ENCODE data around the gene SCAP.
A peak's percentile ranks its signal among the peaks of the same experiment; 100 is the strongest.

SCAP gene

DNA sequence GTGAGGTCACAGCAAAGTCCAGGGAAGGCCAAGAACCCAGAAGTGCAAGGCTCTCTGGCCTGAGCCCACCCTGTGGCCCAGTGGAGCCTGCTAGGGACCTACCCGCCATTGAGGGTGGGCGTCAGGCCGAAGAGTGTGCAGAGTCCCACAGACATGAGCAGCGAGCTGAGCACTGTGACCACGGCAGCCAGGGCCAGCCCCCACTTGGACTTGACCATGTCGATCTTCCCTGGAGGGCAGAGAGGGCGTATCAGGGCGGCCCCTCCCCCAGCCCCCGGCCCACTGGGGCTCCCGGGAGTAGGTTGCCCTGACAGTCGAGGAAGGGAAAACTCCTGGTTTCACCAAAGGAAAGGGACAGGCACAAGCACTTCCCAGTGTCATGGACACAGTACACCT lies 50.4 kb downstream of the SCAP start:
- H3K9ac ChIP-seq = no peak overlapping the region
- peaks cover 19% of the 10 kb centered on the region for H3K4me1 ChIP-seq
- H3K9me3 ChIP-seq = no peaks in the 10 kb centered on the region
- no peak overlapping the region for H3K27ac ChIP-seq
- peaks cover 8% of the 10 kb centered on the region for H4K20me1 ChIP-seq
- H3K4me3 ChIP-seq = no peak overlapping the region
- TF ChIP-seq Cebpa-rat (IDR thresholded peaks at IDR 0.05) = no peak
- H3K4me2 ChIP-seq = no peak overlapping the region
- H3K36me3 ChIP-seq = peaks cover 94% of the 10 kb centered on the region
- no peaks in the 10 kb centered on the region for H3K27me3 ChIP-seq

DNA sequence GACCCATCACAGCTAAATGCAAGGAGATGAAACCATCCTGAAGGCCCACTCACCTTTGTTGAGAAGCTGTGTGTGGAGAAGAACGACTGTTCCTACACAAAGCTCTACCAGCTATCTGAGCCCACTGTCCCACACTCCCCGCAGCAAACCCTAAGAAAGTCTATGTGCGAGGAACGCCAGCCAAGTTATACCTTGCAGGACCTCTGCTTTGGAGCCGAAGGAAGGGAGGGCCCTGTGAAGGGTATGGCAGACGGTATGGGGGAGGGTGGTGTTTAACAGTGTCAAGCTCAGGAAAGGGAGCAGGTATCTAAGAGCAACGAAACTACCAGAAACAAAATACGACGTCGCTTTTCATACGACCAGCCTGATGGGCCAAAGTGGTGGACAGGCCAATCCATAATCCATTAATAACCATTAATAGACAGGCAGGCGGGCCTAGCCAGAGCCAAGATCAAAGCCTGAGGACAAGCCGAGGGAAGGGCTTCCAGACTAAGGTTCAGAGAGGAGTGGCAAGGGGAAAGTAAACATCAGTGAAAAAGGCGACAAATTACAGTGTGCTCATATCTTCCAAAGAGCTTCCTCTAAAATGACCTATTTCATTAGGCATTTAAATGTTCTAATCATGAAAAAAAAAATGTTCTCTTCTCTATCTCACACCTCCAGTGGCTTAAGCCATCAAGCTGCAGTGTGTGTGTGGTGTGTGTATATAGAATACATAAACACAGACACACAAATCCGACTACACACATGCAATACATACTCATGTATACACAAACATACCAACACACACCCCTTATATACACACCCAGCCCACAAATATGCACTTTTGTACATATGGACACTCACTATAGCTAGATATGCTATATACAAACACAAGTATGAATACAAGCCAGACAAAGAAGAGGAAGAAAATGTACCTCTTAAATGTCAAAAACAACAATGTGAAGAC lies 51.0 kb downstream of the SCAP start:
- H3K27ac ChIP-seq = no peak overlapping the region
- H3K4me2 ChIP-seq = no peak overlapping the region
- no peak overlapping the region for H3K4me3 ChIP-seq
- no peaks in the 10 kb centered on the region for H3K27me3 ChIP-seq
- H3K9me3 ChIP-seq = no peaks in the 10 kb centered on the region
- peaks cover 19% of the 10 kb centered on the region for H3K4me1 ChIP-seq
- TF ChIP-seq Cebpa-rat (IDR thresholded peaks at IDR 0.05) = no peak
- no peak overlapping the region for H3K9ac ChIP-seq
- H3K36me3 ChIP-seq = peaks cover 94% of the 10 kb centered on the region
- 0 out of 2 replicates have a peak, but pooled peaks cover 4% of the 10 kb centered on the region for H4K20me1 ChIP-seq

DNA sequence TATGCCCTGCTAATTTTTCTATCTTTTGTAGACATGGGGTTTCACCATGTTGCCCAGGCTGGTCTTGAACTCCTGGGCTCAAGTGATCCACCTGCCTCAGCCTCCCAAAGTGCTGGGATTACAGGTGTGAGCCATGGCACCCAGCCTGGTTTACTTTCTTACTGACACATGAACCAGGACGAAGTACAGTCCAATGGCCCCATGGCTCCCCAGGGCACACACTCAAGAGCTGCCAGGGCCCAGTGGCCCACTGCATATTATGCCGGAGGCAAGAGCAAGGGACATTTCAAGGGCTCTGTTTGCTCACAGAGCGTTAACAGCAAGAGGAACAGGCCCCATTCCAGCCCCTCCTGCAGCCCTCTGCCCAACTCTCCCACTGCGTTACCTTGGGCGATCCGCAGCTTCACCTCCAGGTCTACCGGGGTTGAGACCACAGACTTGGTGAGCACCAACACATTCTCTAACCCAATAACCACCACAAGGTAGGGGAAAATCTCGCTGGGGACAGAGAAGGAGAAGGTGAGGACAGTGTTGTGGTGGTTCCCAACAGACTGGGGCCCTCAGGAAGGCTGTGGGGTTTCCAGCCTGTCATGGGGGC lies 52.1 kb downstream of the SCAP start:
- Histone ChIP-seq H3K9ac (no peak overlapping the region), H4K20me1 (no peaks in the 10 kb centered on the region), H3K4me2 (no peak overlapping the region), H3K36me3 (peaks cover 94% of the 10 kb centered on the region), H3K4me1 (peaks cover 19% of the 10 kb centered on the region), H3K27me3 (no peaks in the 10 kb centered on the region), H3K9me3 (no peaks in the 10 kb centered on the region), H3K4me3 (no peak overlapping the region), H3K27ac (no peak overlapping the region)
- TF ChIP-seq Cebpa-rat (IDR thresholded peaks at IDR 0.05) = no peak

DNA sequence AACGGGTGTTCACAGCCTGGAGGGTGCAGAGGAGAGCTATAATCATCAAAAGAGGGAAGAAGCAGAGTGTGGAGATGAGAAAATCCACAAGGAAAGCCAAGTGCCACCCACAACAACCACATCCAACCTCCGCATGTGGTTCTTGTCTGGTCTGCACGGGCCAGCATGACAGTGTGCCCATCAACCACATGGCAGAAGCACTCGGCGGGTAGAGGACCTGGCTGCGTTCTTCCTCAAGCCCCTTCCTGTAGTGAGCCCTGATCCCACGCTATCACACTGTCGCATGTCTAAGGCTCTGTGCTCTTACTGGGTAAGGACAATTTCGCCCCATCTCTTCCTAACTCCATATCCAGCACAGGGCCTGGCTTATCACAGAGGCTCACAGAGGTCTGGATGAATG lies 53.0 kb downstream of the SCAP start:
- TF ChIP-seq Cebpa-rat (IDR thresholded peaks at IDR 0.05) = no peak
- H3K4me3 ChIP-seq = no peak overlapping the region
- no peaks in the 10 kb centered on the region for H3K9me3 ChIP-seq
- H3K9ac ChIP-seq = no peak overlapping the region
- H3K36me3 ChIP-seq = peaks cover 91% of the 10 kb centered on the region
- no peaks in the 10 kb centered on the region for H3K27me3 ChIP-seq
- H4K20me1 ChIP-seq = no peaks in the 10 kb centered on the region
- H3K4me2 ChIP-seq = no peak overlapping the region
- H3K27ac ChIP-seq = no peak overlapping the region
- H3K4me1 ChIP-seq = peaks cover 23% of the 10 kb centered on the region

DNA sequence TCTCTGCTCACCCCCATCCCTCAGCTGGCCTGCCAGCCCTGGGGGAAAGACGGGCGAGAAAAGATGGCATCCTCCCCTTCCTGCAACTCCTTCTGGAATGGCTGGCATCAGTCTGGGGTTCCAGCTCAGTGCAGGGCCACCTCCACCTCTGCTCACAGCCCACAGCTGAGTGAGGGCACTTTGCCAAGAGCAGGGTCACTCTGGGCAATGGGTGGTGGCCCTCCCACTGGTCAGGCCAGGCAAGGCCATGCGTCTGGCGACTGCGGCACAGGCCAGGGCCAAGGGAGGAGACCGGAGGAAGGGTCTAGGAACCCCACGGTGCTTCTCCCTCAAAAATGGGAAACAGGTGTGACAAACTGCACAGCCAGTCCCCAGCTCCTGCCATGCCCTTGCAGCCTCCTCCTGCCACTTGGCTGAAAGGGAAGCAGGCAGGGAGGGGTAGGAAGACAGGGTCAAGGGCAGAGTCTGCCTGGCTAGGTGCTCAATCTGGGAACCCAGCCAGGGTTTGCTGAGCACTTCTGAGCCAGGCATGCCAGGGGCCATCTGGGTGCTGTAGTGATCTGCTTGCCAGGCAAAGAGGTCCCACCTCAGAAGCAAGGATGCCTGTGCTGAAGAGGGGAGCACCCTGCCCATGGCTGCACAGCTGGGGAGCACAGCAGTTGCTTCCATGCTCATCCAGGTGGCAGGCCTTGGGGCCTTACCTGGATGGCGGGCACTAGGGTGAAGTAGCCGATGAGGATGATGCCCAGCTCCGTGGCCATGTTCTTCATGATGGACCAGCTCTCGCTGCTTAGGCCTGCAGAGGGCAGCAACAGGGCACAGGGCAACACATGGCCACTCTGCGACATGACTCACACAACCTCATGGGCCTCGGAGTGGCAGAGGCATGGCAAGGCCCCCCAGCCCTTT lies 53.7 kb downstream of the SCAP start:
- H3K9me3 ChIP-seq = no peaks in the 10 kb centered on the region
- peaks cover 5% of the 10 kb centered on the region; the same call in 1 of the 2 replicates for H4K20me1 ChIP-seq
- peaks cover 89% of the 10 kb centered on the region for H3K36me3 ChIP-seq
- TF ChIP-seq Cebpa-rat (IDR thresholded peaks at IDR 0.05) = no peak
- H3K27ac ChIP-seq = peak overlapping the region; percentile 81
- H3K4me3 ChIP-seq = no peak overlapping the region
- peak overlapping the region; percentile 69 for H3K4me2 ChIP-seq
- peaks cover 30% of the 10 kb centered on the region for H3K4me1 ChIP-seq
- H3K9ac ChIP-seq = peak overlapping the region; percentile 58
- H3K27me3 ChIP-seq = no peaks in the 10 kb centered on the region

DNA sequence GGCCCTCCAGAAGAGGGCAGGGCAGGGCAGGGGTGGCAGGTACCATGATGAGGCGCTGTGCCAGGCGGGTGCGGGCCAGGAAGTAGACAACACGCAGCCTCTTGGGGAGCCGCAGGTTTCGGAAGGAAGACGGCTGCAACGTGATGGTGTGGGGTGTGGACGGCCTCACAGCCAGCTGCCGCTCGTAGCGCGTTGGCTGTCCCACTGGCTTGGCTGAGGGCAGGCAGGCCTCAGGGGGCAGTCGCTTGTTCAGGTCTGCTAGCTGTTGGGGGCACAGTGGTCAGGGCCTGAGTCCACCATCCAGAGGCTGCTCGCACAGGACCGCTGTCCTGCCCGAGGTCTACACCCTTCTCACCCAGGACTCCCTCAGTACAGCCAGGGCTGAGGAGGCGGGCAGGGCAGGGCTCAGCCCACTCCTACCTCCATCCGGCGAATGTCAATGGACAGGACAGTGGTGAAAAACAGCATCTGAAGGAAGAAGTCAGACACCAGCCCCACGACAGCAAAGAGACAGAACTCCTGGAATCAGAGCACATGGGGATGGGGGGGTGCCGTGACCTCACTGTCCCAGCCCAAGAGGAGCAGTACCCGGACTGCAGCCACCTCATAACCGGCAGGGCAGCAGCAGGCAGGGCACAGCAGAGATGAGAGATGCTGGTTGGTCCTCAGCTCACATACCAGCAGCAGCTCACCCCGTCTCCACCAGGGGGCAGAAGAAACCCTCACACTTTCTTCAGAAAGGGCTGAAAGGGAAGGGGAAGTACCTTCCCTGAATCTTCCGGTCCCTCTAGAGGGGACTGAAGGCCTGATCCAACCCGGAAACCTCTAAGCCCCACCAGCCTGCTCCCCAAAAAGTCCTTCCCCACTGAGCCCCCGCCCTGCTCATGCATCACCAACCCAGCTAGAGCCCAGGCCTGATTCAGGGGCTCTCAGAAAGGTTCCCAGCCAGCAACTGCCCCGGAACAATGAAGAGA lies 54.9 kb downstream of the SCAP start:
- peak overlapping the region; percentile 81 for H3K27ac ChIP-seq
- H3K4me1 ChIP-seq = peaks cover 42% of the 10 kb centered on the region
- peaks cover 14% of the 10 kb centered on the region for H4K20me1 ChIP-seq
- no peaks in the 10 kb centered on the region for H3K27me3 ChIP-seq
- H3K36me3 ChIP-seq = peaks cover 79% of the 10 kb centered on the region
- H3K9ac ChIP-seq = peak overlapping the region; percentile 58
- peak overlapping the region; percentile 69 for H3K4me2 ChIP-seq
- H3K4me3 ChIP-seq = no peak overlapping the region
- H3K9me3 ChIP-seq = no peaks in the 10 kb centered on the region
- TF ChIP-seq Cebpa-rat (IDR thresholded peaks at IDR 0.05) = no peak

DNA sequence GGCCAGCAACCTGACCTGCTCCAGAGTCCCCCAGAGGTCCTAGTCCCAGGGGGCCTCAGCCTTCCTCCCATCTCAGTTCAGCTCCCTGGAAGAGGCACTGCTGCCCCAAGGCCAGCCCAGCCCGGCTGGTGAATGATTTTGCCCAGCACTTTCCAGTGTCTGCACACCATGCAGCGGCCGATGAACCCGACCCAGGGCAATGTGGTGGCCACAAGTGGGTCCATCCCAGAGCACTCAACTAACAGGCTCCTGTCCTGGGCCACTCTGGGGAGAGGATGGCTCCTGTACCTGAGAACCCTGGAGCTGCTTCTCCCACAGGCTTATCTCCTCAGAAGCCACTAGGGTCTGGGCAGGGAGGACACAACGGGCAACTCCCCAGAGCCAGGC lies 55.7 kb downstream of the SCAP start:
- Histone ChIP-seq H3K4me3 (no peak overlapping the region), H3K27me3 (no peaks in the 10 kb centered on the region), H3K27ac (peak overlapping the region; percentile 43; the same call in 1 of the 2 replicates), H3K9me3 (no peaks in the 10 kb centered on the region), H3K4me2 (no peak overlapping the region), H3K4me1 (peaks cover 49% of the 10 kb centered on the region), H3K9ac (no peak overlapping the region), H3K36me3 (peaks cover 72% of the 10 kb centered on the region), H4K20me1 (peaks cover 22% of the 10 kb centered on the region)
- no peak for TF ChIP-seq Cebpa-rat (IDR thresholded peaks at IDR 0.05)

DNA sequence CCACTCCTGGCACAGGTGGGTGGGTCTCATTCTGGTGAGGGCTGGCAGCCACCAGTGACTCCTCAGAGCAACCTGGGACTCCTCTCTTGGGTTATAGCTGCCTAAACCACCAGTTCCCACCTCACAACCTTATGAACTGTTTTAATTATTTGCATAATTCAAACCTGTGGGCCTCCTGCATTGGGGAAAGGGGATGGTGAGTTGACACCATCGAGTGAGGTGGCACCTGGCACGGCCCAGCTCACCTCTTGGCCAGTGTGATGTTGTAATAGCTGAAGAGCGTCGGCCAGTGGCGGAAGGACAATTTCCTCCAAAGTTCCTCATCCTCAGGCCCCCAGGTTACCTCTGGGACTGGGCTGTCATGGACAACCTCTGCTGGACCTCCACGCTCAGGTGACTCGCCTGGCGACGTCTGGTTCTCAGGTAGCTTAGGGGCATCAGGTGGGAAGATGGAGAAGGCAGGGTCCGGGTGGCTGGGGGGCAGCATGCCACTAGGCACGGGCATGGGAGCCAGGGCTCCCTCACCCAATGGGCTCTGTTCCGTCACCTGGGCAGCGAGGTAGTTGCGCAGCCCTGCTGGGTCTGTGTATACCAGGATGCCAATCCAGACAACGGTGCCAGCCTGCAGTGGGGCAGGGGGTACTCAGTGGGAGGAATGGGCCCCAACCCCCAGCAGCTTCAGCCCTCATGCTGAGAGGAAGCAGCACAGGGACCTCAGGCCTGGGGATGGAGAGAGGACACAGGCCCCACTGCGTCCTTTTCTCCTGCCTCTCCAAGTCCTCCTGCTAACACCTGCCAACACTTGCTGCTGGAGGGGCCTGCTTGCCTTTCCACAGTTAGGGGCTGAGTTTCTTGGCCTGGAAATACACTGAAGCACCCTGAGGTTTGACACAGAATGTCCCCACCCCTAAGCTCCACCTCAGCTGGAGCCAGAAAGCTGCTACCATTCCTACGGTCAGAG lies 56.4 kb downstream of the SCAP start:
- H4K20me1 ChIP-seq = peaks cover 28% of the 10 kb centered on the region
- no peak overlapping the region for H3K4me3 ChIP-seq
- no peak overlapping the region for H3K4me2 ChIP-seq
- no peak for TF ChIP-seq Cebpa-rat (IDR thresholded peaks at IDR 0.05)
- no peaks in the 10 kb centered on the region for H3K27me3 ChIP-seq
- peaks cover 56% of the 10 kb centered on the region for H3K4me1 ChIP-seq
- H3K9me3 ChIP-seq = no peaks in the 10 kb centered on the region
- H3K36me3 ChIP-seq = peaks cover 68% of the 10 kb centered on the region
- peak overlapping the region; percentile 43; the same call in 1 of the 2 replicates for H3K27ac ChIP-seq
- H3K9ac ChIP-seq = no peak overlapping the region

Data from BLaER1 (cell line).